Esophagus squamous epithelium (tissue), 4 donors: ENCODE data around the gene CNIH2.

Experiments used
- POLR2A ChIP-seq, 4 donors: fragments of 450-650 bp; IDR thresholded peaks; one replicate each; pipeline ENCODE4 v1.6.1; 2017; ENCODE audit warnings: antibody characterized with exemption in 4 of 4, mild to moderate bottlenecking in 4 of 4, moderate library complexity in 3 of 4
- TF ChIP-seq, protein P1 (sequence below), 6 experiments: fragments of 450-650 bp in 4 of 6; fragments of 200-600 bp in 2 of 6; sonication (generic) in 2 of 6; IDR thresholded peaks; one replicate each; pipeline ENCODE4 v1.5.1; 2016 to 2019; ENCODE audit warnings: antibody characterized with exemption in 6 of 6, mild to moderate bottlenecking in 4 of 6, moderate library complexity in 4 of 6

DNA sequence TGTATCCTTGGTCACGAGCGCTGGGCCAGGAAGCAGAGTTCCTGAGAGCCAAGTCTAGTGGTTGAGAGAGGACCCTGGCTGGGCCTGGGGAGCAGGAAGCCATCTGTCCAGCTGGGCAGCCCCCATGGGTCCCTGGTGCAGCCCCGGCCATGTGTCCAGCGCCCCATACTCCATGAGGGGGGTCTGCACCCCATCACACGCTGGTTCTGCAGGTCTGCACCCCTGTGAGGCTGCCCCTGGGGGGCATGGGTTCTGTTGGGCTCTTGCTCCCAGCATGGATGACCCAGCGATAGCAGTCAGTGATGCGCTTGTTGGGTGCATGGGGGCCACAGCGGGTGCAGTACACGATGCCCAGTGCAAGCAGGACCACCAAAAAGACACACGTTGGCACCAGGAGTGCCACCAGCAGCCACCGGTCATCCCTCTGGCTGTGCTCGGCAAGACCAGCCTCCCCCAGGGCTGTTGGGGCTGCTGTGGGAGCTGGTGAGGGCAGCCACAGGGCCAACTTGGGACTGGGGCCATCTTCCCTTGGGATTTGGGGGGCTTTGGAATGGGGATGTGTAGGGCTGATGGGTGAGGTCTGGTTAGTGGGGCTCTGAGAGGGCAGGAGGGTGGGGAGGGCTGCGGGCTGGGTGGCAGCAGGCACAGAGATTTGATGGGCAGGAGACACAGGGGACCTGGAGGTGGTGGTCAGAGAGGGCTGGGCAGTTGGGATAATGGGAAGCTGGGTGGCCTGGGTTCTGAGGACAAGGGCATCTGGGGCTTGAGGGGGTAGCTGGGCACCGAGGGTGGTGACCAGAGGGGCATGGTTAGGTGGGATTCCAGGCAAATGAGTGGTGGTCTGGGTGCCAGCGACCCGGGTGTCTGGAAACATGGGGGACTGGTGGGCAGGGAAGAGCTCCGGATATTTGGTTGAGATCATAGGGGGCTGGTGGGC lies 36.9 kb downstream of the CNIH2 start:
- TF ChIP-seq, protein P1, sequence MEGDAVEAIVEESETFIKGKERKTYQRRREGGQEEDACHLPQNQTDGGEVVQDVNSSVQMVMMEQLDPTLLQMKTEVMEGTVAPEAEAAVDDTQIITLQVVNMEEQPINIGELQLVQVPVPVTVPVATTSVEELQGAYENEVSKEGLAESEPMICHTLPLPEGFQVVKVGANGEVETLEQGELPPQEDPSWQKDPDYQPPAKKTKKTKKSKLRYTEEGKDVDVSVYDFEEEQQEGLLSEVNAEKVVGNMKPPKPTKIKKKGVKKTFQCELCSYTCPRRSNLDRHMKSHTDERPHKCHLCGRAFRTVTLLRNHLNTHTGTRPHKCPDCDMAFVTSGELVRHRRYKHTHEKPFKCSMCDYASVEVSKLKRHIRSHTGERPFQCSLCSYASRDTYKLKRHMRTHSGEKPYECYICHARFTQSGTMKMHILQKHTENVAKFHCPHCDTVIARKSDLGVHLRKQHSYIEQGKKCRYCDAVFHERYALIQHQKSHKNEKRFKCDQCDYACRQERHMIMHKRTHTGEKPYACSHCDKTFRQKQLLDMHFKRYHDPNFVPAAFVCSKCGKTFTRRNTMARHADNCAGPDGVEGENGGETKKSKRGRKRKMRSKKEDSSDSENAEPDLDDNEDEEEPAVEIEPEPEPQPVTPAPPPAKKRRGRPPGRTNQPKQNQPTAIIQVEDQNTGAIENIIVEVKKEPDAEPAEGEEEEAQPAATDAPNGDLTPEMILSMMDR (IDR thresholded peaks at IDR 0.05), result no peak
- no peak for TF ChIP-seq POLR2A (IDR thresholded peaks at IDR 0.05)
